IgD-negative memory B cell (primary cell): ENCODE measurements around the gene CSNK1G3. TPM values are rescaled to one million over a fixed set of nuclear protein-coding genes. Genes with fewer than 3 reads are reported as not detected.
"Not testable (repeated sequence)": the region's sequence is repeated elsewhere in the genome, so short reads cannot be mapped to it uniquely, and the experiment has no call there.

Experiments used
- H3K27ac Mint-ChIP-seq, 3 donors: one replicate each; pipeline ENCODE4 v1.8.0; 2020 to 2022; ENCODE audit warnings: mild to moderate bottlenecking in 3 of 3, mixed read lengths in 3 of 3, moderate library complexity in 1 of 3
- H3K27me3 Mint-ChIP-seq: one replicate; pipeline ENCODE4 v1.8.0; 2021; ENCODE audit warnings: mixed read lengths
- H3K36me3 Mint-ChIP-seq: one replicate; pipeline ENCODE4 v1.8.0; 2020; ENCODE audit warnings: mild to moderate bottlenecking, mixed read lengths
- H3K4me1 Mint-ChIP-seq, 3 donors: one replicate each; pipeline ENCODE4 v1.8.0; 2020 to 2022; ENCODE audit warnings: mixed read lengths in 3 of 3, mild to moderate bottlenecking in 1 of 3
- H3K4me3 Mint-ChIP-seq, 4 donors: one replicate each; pipeline ENCODE4 v1.8.0; 2020 to 2022; ENCODE audit warnings: mild to moderate bottlenecking in 4 of 4, mixed read lengths in 4 of 4, moderate library complexity in 3 of 4
- H3K9me3 Mint-ChIP-seq, 3 donors: one replicate each; pipeline ENCODE4 v1.8.0; 2020 to 2021; ENCODE audit warnings: mixed read lengths in 3 of 3, mild to moderate bottlenecking in 1 of 3
- polyA plus RNA-seq: library from polyadenylated mRNA; unstranded; fragments of 300-500 nt; fragmentation: Illumina TruSeq; gene quantifications from one replicate; pipeline ENCODE4 v1.2.3, GENCODE V29; 2021

CSNK1G3 gene
- polyA plus RNA-seq, 1 donor from 2014 or later: 53.6 TPM

DNA sequence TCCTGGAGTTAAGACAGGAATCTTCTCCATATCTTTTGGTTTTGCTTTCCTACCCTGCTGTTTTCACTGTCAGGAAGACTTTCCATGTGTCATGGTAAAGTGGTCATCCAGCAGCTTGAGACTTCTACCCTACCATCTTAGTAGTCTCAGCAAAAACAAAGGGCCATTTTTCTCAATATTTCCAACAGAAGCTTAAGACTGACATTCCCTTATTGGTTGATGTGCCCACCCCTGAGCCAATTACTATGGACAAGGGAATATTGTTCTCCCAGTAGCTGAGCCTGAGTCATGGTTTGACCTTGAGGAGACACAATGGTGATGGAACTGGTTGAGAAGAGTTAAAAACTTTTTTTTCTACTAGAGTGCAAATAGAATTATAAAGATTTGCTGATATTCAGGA is 105.6 kb downstream of the CSNK1G3 start:
- Mint-ChIP-seq H3K36me3 (peaks cover 6% of the 10 kb centered on the region), H3K27ac (no peak overlapping the region), H3K4me1 (no peaks in the 10 kb centered on the region), H3K9me3 (peaks cover 0 to 2% (median 0%) of the 10 kb centered on the region in 3 donors), H3K27me3 (no peaks in the 10 kb centered on the region), H3K4me3 (no peak overlapping the region)

DNA sequence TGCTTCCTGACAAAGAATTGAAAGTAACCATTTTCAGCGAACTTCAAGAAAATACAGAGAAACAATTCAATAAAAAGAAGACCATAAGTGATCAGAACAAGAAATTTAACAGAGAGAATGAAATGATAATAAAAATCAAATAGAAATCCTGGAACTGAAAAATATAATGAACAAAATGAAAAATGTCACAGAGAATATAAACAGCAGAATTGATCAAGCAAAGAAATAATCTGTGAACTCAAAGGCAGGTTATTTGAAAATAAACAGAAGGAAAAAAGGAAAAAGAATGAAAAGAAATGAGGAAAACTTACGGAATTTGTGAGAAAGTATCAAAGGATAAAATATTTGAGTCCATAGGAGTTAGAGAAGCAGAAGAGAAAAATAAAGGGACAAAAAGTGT is 114.1 kb downstream of the CSNK1G3 start:
- Mint-ChIP-seq H3K36me3 (peaks cover 1% of the 10 kb centered on the region), H3K9me3 (peaks cover 7 to 51% (median 22%) of the 10 kb centered on the region in 3 donors), H3K27ac (no peak overlapping the region), H3K27me3 (peaks cover 4% of the 10 kb centered on the region), H3K4me1 (peaks cover 0 to 1% (median 0%) of the 10 kb centered on the region in 3 donors), H3K4me3 (no peak overlapping the region)

DNA sequence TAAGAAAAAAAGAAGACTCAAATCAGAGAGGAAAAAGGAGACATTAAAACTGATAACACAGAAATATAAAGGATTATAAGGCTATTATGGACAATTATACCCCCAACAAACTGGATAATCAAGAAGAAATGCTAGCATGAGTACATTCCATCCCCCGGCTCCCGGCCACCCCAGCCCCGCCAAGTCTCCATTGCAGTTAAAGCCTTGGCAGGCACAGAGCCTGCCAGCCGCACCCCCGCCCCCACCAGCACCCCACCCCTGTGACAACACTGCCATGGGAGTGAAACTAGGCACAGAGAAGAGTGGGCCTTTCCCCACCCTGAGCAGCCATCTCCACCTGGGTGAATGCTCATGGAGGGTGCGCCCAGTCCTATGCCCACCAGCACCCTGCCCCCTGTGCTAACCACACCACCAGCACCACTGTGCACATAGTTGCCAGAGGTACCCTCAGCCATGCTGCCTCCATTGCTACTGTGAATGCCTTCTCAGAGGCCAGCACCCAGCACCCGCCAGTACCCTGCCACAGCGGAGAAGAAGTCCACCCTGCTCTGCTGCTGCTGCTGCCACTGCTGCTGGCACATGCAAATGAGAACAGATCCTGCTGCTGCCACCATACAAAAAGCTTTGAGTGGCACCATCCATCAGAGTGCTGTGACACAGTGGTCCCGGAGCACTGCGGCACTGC is 117.0 kb downstream of the CSNK1G3 start:
- peaks cover 4% of the 10 kb centered on the region for H3K27me3 Mint-ChIP-seq
- H3K36me3 Mint-ChIP-seq: peaks cover 3% of the 10 kb centered on the region
- H3K4me3 Mint-ChIP-seq: no peak overlapping the region
- peaks cover 0 to 1% (median 0%) of the 10 kb centered on the region in 3 donors for H3K4me1 Mint-ChIP-seq
- peaks cover 12 to 64% (median 34%) of the 10 kb centered on the region in 3 donors for H3K9me3 Mint-ChIP-seq
- no peak overlapping the region for H3K27ac Mint-ChIP-seq

DNA sequence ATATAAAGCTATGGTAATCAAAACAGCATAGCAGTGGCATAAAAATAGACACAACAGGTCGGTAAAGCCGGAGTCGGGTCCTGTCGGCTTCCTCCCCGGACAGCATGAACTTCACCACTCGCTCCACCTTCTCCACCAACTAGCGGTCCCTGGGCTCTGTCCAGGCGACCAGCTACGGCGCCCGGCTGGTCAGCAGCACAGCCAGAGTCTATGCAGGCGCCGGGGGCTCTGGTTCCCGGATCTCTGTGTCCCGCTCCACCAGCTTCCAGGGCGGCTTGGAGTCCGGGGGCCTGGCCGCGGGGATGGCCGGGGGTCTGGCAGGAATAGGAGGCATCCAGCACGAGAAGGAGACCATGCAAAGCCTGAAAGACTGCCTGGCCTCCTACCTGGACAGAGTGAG is 124.0 kb downstream of the CSNK1G3 start:
- Mint-ChIP-seq H3K27ac (no peak overlapping the region), H3K27me3 (peaks cover 2% of the 10 kb centered on the region), H3K4me3 (no peak overlapping the region), H3K9me3 (peaks cover 8 to 16% (median 12%) of the 10 kb centered on the region in 3 donors), H3K36me3 (peaks cover 3% of the 10 kb centered on the region), H3K4me1 (peaks cover 0 to 2% (median 0%) of the 10 kb centered on the region in 3 donors)

DNA sequence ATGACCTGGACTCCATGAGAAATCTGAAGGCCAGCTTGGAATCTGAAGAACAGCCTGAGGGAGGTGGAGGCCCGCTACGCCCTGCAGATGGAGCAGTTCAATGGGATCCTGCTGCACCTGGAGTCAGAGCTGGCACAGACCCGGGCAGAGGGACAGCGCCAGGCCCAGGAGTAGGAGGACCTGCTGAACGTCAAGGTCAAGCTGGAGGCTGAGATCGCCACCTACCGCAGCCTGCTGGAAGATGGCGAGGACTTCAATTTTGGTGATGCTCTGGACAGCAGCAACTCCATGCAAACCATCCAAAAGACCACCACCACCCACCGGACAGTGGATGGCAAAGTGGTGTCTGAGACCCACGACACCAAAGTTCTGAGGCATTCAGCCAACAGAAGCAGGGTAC is 125.1 kb downstream of the CSNK1G3 start:
- H3K36me3 Mint-ChIP-seq, H3K27me3 Mint-ChIP-seq, H3K4me1 Mint-ChIP-seq, H3K27ac Mint-ChIP-seq, H3K9me3 Mint-ChIP-seq, H3K4me3 Mint-ChIP-seq: not testable (repeated sequence)

DNA sequence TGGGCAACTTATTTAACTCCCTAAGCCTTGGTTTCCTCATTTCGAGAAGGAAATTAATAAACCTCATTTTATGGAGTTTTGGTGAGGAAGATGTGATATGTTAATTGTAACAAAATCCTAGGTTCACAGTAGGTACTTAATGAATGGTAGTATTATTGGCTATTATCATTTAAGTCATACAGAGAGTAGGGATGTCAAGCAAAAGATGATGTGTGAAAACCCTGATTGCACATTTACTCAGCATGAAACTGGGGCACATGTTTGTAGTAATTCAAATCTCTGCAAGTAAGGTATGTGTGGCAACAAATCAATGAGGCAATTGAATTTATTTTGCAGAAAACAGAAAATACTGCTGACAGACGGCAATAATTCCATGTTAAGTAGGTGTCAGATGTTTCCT is 127.3 kb downstream of the CSNK1G3 start:
- Mint-ChIP-seq H3K4me3 (no peak overlapping the region), H3K36me3 (peaks cover 1% of the 10 kb centered on the region), H3K4me1 (peaks cover 0 to 2% (median 0%) of the 10 kb centered on the region in 3 donors), H3K27ac (no peak overlapping the region), H3K27me3 (peaks cover 4% of the 10 kb centered on the region), H3K9me3 (peaks cover 0 to 2% (median 0%) of the 10 kb centered on the region in 3 donors)

DNA sequence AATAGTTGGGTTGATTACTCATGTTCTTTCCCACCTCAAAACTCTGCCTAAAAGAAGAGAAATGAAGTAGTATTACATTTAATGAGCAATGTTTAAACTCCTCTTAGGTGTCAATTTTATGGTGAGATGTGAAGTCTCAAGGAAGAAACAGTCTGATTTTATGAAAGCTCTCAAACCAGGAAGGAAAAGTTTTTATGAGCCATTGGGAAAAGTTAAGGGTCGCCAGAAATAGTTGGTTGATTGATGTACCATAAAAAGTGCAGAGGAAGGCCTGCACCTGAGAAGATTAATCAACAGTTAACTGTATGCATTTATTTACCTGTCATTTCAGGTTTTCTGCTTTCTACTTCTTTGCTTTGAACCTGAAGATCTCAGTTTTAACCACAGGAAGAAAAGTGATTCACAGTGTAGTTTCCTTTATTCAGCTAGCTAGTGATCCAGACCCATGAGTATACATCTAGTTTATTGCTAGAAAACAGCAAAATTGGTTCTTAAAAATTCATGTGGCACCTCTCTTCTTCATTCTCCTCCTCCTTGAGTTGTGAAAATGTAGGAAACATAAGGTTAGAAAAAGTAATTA is 133.1 kb downstream of the CSNK1G3 start:
- peaks cover 0 to 9% (median 3%) of the 10 kb centered on the region in 3 donors for H3K9me3 Mint-ChIP-seq
- no peaks in the 10 kb centered on the region for H3K4me1 Mint-ChIP-seq
- H3K4me3 Mint-ChIP-seq: no peak overlapping the region
- no peak overlapping the region for H3K27ac Mint-ChIP-seq
- no peaks in the 10 kb centered on the region for H3K36me3 Mint-ChIP-seq
- H3K27me3 Mint-ChIP-seq: peaks cover 2% of the 10 kb centered on the region

DNA sequence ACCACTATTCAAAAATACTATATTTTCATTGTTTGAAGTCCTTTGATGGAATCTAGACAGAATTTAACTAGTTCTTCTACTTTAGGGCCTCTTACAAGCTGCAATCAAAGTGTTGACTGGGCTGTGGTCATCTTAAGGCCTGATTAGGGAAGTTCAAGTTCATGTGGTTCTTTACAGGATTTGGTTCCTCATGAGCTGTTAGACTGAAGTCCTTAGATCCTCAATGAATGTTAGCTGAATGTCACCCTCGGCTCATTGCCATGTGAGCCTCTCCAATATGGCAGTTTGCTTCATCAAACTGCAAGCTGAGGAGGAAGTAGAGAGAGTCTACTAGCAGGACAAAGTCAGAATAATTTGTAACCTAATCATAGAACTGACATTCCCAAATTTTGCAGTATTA is 135.1 kb downstream of the CSNK1G3 start:
- peaks cover 0 to 9% (median 3%) of the 10 kb centered on the region in 3 donors for H3K9me3 Mint-ChIP-seq
- H3K27ac Mint-ChIP-seq: no peak overlapping the region
- no peaks in the 10 kb centered on the region for H3K4me1 Mint-ChIP-seq
- H3K4me3 Mint-ChIP-seq: no peak overlapping the region
- no peaks in the 10 kb centered on the region for H3K27me3 Mint-ChIP-seq
- no peaks in the 10 kb centered on the region for H3K36me3 Mint-ChIP-seq

DNA sequence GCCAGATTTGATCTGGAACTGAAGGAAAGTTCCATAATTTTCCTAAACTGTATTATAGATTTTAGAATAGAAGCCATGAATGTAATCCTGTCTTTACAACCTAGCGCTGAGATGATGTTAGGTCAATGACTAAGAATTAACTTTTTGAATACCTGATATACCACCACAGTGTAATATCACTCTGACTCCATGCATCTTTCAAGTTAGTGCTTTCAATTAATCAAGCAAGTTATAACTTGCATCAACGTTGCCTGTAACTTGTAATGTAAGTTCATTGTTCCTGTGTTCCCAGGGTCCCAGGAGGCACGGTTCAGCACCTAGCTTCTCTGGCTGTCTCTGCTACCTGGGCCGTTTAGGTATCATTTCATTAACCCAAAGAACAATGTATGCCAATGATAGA is 139.3 kb downstream of the CSNK1G3 start:
- Mint-ChIP-seq H3K27ac (no peak overlapping the region), H3K36me3 (peaks cover 2% of the 10 kb centered on the region), H3K4me3 (no peak overlapping the region), H3K4me1 (no peaks in the 10 kb centered on the region), H3K9me3 (peaks cover 0 to 9% (median 3%) of the 10 kb centered on the region in 3 donors), H3K27me3 (peaks cover 3% of the 10 kb centered on the region)

DNA sequence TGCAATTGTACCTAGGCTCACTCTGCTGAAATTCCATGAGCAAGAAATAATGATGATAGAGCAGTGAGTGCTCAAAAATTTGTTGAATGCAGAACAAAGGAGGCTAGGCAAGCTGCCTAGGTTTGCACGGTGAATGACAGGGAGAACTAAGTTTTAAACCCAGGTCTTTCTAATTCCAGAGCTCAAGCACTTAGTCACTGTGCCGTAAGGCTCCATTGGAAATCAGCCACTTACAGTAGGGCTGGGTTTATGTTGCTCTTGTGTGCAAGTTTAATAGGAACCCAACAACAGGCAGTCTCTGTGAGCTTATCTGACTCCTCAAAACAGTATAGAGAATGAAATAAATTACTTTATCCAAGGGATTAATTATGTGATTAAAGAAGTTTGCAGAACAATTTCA is 147.0 kb downstream of the CSNK1G3 start:
- H3K9me3 Mint-ChIP-seq: no peaks in the 10 kb centered on the region
- no peak overlapping the region for H3K4me3 Mint-ChIP-seq
- H3K27me3 Mint-ChIP-seq: peaks cover 4% of the 10 kb centered on the region
- H3K27ac Mint-ChIP-seq: no peak overlapping the region
- no peaks in the 10 kb centered on the region for H3K4me1 Mint-ChIP-seq
- no peaks in the 10 kb centered on the region for H3K36me3 Mint-ChIP-seq

DNA sequence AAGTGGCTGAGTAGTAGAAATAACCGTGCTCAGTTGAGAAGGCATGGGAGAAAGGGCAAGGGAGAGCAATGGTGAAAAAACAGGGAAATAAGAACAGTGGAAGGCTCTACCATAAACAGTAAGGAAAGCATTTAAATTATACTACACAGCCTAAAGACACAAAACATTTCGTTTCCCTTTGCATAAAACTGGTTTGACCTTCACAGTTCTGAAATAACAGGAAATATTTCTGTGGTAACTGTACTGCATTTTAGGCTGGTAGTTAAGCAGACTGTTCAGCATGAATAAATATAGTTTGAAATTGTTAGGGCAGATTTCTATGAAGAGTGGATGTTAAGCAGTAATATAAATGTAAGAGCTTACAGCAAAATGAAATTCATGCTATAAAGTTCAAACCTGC is 147.5 kb downstream of the CSNK1G3 start:
- H3K27me3 Mint-ChIP-seq: peaks cover 2% of the 10 kb centered on the region
- no peaks in the 10 kb centered on the region for H3K9me3 Mint-ChIP-seq
- no peaks in the 10 kb centered on the region for H3K36me3 Mint-ChIP-seq
- H3K4me1 Mint-ChIP-seq: no peaks in the 10 kb centered on the region
- H3K27ac Mint-ChIP-seq: no peak overlapping the region
- H3K4me3 Mint-ChIP-seq: no peak overlapping the region

DNA sequence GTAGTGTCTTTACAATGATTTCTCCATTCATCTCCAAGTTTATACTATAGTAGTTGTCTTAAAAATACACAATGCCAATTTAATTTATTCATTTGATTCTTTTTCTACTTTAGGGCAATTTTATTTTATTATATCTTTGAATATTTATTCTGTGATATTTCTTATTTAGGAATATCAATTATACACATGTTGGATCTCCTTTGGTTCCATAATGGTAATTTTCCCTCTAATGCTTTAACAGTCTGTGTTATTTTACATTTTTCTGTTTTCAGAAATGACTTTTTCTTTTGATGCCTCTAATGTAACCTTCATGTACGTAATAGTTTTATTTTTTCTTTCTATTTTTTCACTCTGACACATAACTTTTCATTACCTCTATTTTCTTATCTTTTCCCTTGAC is 153.0 kb downstream of the CSNK1G3 start:
- H3K9me3 Mint-ChIP-seq: peaks cover 0 to 6% (median 0%) of the 10 kb centered on the region in 3 donors
- H3K4me1 Mint-ChIP-seq: no peaks in the 10 kb centered on the region
- H3K27me3 Mint-ChIP-seq: peaks cover 2% of the 10 kb centered on the region
- no peak overlapping the region for H3K27ac Mint-ChIP-seq
- no peak overlapping the region for H3K4me3 Mint-ChIP-seq
- no peaks in the 10 kb centered on the region for H3K36me3 Mint-ChIP-seq

DNA sequence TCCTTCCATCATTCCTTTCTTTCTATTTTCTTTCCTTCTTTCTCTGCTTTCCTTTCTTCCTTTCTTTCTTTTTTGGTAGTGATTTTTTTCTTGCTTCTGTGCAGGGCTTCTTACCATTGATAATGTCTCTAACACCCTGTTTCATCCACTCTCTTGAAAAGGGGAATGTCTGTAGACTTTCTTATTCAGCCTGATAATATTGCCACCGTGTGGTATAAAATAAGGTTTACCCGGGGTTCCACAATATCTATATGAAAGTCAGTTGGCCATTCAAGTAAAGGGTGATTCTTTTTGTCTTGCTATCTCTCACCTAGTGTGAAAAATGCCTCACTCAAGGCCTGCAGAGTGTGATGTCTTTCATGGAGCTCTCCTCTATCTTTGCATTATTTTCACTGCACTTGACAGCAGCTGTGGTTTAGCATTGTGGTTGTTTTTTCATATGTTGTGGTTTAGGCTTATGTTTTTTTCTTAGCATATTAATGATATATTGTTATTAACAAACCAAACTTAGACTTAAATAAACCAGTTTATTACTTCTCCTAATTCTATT is 153.9 kb downstream of the CSNK1G3 start:
- H3K27me3 Mint-ChIP-seq: no peaks in the 10 kb centered on the region
- H3K4me1 Mint-ChIP-seq: no peaks in the 10 kb centered on the region
- H3K27ac Mint-ChIP-seq: no peak overlapping the region
- no peaks in the 10 kb centered on the region for H3K36me3 Mint-ChIP-seq
- H3K4me3 Mint-ChIP-seq: no peak overlapping the region
- H3K9me3 Mint-ChIP-seq: peaks cover 0 to 6% (median 0%) of the 10 kb centered on the region in 3 donors
